ENCODE measurements around the gene ACSS1.

Gene ACSS1

DNA sequence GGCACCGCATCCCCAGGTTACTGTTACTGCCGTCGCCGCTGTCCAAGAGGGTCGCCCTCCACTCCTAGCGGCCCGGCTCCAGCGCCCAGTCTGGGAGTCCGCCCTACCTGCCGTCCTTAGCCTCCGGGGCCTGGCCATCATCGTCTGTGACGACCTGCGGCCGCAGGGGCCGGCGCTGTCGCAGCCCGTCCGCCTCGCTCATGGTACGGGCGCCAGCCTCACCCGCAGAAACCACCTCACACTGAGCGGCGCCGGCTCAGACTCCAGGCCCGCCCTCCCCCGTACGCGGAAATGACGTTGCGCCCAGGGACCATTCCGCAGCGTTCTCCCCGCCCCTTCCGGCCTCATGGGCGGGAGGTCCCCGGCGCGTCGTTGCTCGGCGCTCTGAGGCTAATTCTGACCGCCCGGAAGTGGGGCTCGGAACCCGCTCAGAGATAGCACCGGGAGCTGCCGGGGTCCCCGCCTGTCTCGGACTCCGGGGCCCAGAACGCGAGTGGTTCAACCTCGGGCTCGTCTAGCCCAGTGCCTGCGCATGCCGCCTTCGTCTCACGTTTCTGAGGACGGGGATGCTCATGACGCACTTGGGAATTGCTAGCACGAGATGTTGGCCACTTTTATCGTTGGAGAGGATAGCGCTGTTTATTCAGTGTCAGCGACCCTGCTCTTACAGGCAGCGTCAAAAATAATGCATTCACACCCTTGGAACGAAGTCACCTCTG, 65.3 kb downstream of the ACSS1 start, which contains the start of gene APMAP:
APMAP (minus strand) TSS at position 265 of the 719 bp plus-strand sequence; CDS start at position 202, 63 bp downstream.
- ATAC-seq: peak; percentile 96 to 97

DNA sequence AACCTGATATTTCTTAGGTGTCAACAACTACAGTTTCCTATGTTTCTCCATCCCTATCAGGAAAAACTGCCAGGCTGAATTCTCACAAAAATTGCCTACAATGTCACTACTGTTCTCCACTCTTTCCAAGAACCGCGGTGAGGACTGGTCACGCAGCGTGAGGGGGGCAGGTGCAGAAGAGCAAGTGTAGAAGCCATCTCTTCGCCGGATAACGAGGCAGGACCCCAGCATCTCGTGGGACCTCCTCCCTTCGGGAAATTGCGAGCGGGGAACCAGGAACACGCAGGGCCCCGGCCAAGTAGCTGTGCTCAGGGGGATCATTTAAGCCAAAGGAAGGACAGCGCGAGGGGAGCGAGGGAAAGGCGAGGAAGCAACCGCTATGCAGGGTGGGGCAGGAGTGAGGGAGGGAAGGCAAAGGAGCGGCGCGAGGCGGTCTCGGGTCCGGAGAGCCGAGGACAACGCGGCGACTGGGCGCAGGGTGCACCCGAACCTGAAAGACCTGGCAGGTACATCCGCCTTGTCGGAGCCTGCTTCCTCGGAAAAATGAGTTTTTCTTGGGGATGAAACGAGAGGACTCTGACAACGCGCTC, 65.9 kb downstream of the ACSS1 start:
- peak; percentile 5 for ATAC-seq

DNA sequence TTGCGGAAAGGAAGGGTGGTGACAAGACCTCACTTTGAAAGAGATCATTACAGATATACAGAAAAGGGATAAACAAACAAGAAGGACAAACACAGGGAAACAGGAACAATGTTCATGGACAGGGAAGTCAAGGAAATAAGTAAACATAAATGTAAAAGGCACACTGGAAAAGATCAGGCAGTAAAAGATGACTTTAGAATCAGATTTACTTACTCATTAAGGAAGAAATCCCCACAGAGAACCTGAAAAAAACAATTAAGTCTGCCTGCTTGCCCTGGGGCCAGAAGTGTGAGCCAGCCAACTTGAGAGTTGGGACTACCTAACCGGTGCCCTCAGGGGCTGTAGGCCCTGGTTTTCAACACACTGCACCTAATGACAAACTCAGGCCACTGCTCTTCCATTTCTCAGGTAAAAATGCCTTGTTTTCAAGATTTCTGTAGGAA, 67.1 kb downstream of the ACSS1 start:
- ATAC-seq: no peak

DNA sequence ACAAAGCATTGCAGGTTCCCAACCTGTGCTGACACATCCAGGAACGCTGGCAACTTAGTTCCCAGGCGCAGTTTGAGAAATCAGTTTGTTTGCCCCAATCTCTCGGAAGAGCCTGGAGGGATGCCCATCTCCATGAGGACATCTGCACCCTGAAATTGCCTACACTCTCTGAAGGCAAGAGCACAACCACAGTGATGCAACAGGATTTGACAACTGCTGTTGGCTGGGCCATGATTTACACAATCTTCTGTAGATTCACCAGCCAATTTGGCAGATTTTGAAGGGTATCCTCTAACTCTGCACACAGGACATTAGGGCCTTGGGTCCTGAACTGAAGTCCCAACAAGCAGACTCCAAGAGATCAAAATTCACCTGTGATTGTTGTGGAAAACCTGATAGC, 68.8 kb downstream of the ACSS1 start:
- no peak for ATAC-seq

DNA sequence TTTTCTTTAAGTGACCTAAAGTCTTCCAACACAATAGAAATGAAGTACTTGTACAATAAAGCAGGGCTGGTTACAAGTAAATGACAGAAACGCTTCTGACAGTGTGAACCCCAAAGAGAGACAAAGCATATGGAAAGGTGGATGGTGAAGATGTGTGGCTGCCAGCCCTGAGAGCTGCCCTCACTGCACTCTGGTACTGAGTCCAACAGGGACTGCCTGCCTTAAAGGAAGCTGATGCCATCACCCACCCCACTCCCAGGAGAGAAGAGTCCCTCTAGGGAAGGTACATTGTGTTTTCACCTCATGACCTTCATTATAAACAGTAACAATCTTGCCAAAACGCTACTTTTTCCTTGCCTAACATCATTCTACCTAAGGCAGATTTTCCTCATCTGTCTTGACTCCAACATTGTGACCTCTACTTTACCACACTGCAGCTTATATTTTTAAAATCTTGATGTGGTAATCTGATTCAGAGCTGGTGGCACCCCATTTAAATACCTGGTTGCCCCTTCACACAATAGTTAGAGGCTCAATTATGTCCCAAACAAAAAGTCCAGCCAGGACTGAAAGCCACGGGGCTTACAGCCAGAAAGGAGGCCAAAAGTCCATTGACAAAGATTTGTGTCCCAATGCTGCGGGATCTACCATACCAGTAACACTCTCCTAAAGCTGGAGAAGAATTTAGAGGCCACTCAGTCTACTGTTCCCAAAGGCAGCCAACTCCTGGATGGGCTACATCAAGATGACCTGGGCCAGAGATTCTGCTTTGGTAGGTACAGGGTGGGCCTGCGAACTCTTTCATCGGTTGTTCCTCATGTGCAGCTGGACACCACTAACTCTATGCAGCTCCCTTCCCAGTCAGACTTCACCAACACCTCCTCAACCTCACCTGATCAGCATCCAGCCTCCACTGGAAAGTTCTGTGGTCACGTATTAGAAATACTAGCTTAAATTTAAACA, 69.8 kb downstream of the ACSS1 start:
- ATAC-seq: no peak

DNA sequence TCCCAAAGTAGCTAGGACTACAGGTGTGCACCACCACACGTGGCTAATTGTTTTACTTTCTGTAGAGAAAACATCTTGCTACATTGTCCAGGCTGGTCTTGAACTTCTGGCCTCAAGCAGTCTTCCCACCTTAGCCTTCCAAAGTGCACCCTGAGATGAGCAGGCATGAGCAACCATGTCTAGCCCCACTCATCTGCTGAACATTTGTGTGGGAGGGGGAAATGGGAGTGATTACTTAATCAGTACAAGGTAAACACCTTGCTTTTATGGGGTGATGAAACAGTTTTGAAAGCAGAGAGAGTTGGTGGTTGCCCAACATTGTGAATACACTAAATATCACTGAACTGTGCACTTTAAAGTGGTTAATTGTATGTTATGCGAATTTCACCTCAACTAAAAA, 70.7 kb downstream of the ACSS1 start:
- ATAC-seq: peak; percentile 51 to 61

DNA sequence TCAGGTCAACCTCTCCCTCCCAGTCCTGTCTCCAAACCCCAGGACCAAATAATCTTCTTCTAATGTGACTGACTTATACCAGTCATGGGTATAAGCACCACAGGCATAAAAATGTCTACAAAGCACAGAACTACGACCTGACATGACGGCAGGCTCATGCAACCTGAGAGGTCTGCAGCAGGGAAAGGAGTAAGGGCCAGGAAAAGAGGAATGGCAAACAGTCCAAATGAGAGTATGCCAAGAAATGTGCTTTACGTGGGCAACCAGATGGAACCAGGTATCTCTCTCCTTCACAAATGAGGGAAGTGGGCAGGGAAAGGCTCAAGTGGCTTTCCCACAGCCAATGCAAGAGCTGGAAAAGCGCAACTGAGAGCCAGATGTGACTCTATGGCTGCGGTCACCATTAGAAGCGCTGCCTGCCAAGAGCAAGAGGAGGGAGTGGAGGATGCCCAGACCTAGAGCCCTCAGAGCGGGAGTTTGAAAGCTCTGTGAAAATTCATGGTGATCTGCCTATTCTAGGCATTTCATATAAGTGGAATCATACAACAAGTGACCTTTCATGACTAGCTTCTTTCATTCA, 71.4 kb downstream of the ACSS1 start:
- ATAC-seq: no peak

DNA sequence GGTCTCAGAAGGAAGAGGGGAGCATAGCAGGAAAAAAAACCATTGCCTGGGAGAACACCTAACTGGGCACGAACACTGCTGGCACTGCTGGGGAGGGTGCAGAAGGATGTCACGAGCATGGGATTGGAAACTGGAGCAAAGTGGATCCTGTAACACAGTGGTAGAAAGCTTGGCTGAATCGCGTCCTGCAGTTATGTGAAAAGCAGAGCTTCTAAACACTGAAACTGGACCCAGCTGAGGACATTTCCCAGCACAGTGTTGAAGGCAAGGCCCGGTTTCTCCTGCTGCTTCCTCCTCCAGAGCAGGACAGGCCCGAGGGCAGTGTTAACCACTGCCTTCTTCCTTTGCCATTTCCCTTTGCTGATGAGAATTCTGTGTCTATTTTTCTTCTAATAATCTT, 72.1 kb downstream of the ACSS1 start:
- ATAC-seq: no peak

DNA sequence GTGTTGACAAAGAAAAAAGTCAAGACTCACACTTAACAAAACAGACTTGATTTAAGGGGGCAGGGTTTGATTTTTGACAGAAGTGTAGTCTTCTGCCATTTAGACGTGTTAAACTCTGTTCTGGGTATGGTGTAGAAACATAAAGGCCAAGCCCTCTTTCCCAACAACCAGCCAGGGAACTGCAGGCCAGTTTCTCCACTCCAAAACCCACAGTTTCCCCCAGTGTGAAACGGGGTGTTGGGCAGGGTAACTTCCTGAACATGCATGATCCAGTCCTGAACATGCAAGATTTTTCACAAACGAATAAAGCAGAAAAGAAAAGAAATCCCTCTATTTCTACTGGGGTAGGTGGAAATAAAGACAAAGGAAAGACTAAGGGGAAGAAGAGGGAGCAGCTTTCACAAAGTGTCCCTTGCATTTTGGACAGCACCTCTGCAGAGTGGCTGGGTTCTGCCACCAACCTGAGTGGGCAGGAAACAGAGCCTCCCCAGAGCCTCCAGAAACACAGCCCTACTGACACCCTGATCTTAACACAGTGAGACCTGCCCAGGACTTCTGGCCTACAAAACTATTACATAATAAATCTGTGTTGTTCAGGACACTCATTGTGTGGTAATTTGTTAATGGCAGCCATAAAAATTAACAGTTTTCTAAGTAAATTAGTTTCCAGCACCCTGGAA, 72.8 kb downstream of the ACSS1 start:
- ATAC-seq: no peak

DNA sequence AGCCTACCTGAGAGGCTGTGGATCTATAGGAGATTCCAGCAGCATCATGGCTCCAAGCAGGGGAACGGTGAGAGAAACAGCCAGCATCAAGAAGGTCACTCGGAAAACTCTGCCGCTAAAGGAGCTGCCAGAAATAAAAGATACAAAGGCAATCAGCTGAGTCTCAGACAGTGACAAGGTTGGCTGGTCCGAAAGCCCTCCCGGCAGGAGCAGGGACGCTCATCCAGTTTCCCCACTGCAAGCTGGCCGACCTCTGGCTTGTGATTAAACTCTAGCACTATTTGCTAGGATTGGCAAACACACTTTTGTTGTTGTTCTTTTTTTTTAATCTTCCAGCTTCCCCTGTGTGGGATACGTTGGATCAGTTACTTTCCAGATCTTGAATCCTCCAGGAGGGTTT, 74.0 kb downstream of the ACSS1 start:
- ATAC-seq: no peak

DNA sequence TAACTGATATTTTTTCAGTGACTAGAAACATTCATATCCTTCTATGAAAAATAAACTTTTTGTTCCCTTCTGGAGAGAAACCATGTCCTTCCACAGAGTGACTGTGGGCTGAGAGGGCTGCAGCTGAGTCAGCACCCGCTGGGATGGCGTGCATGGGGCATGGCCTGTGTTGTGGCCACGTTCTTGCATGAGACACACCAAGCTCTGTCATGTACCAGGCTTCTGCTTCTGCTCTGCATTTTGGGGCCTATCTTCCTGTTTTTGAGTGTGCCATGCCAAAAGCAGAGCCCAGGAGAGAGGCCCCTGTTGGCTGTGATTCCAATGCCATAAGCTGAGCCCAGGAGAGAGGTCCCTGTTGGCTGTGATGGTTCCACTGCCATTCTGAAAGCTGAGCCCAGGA, 76.1 kb downstream of the ACSS1 start:
- ATAC-seq: no peak

DNA sequence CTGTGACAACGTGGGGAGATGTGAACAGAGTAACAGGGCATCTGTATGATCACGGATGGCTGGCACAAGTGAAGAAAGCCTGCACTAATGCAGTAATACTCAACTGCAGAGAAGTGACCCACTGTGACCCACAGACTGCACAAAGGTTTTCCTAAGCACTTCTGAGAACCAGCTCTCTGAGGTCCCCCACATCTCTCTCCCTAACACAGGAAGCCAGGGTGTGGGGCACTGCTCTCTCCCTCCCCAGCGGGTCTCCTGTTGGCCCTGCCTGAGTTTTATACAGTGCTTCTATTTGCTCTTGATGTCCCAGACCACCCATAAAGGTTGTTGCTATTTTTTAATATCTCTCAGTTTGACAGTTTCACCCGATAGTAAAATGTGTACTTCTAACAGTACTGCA, 76.7 kb downstream of the ACSS1 start:
- no peak for ATAC-seq

DNA sequence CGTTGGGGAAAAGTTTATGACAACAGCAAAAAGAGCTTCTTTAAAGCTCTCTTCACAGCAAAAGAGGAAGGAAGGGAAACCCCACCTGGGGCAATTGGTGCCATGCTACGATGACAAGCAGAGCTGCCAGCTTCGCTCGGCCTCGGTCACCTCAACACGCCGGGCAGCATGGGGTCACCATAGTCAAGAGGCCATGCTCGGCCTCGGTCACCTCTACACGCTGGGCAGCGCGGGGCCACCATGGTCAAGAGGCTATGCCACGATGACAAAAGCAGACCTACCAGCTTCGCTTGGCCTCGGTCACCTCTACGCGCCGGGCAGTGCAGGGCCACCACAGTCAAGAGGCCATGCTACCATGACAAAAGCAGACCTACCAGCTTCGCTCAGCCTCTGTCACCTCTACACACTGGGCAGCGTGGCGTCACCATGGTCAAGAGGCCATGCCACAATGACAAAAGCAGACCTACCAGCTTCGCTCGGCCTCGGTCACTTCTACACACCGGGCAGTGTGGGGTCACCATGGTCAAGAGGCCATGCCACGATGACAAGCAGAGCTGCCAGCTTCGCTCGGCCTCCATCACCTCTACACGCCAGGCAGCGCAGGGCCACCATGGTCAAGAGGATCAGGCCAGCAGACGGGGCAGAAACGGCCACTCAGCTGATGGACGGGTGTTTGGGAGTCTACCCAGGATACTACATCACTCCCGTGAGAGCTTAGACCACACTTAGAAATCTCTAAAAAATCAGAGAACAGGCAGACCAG, 77.5 kb downstream of the ACSS1 start:
- no peak for ATAC-seq

DNA sequence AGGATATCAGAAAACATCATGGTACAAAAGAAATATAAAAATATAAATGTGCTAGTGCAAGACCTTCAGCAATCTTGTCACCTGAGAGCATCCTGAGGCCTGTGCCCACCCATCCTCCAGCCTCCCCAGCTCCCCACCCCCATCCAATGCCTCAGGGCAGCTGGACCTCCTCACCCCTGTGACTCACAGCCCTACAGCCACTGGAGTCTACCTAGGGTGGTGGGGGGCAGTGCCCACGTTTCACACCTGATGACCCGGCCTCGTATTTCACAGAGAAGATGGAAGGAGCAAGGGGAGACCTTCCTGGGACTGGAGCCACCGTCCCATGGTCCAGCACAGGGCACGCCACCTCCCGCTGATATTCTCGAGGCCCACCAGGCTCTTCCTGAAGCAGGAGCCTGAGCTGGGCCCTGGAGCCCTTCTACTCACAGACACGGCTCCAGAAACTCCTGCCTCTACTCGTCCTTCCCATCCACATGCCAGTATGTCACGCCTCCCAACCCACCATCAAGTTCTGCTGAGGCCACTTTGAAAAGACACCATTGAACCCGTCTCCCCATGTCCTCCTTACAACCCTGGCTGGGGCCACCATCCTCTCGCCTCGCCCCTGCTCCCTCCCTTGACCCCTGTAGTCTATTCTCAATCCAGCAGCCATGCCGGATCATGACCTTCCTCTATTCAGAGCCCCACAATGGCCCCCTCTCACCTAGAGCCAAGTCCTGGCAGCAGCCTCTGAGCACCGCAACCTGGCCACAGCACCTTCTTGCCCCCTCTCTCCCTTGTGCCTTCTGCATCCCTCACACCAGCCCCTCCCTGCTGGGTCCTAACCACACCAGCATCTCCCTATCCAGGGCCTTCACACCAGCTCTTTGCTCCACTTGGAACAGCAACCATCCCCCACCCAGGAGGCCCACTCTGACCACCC, 78.6 kb downstream of the ACSS1 start:
- ATAC-seq: no peak

DNA sequence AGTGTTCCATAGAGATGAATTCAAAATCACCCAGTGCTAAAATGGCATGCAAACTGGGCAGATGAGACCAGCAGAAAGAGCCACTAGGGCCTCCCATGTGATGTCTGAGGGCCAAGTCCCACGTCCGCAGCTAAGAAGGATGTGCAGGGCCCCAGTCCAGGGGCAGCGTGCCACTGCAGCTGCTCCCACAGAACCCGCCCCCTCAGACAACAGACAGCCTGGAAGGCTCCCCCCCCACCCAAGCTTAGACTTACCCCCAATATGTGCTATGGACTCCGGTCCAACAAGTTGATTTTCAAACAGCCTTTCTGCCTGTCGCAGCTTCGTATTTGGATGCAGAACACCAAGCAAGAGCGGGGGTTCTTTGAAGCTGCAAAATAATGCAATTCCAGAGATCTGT, 79.4 kb downstream of the ACSS1 start:
- ATAC-seq: no peak

DNA sequence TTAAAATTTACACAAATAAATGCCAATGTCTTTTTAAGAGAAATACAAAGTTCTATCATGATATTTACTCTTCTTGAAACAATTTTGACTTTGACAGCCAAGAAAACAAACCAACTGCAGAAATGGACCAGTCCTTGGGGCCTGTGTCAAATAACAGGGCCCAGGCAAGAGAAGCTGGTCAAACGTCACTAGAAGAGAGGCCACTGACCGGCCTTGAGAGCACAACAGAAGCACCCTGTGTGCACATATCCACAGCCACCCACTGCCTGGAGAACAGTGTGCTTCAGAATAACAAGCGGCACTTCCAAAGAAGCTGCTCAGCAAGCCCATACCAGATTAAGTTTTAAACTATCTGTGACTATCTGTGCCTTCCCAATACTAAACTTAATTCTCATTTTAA, 80.1 kb downstream of the ACSS1 start:
- no peak for ATAC-seq

DNA sequence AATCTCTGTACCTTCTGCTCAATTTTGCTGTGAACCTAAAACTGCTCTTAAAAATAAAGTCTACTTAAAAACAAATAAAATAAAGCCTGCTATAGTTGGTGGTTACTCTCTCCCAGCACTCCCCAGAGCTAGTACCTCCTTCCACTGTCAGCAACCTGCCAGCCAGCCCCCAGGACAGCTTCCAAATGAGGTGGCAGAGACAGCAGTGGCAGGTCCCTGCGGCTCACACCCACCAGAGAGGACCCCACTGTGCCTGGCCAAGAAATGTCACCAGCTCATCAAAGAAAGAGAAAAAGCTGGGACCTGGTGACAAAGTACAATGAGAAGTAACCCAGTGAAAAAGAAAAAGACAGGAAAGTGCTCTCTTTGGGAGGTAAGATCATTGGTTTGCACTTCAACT, 80.6 kb downstream of the ACSS1 start:
- ATAC-seq: no peak

DNA sequence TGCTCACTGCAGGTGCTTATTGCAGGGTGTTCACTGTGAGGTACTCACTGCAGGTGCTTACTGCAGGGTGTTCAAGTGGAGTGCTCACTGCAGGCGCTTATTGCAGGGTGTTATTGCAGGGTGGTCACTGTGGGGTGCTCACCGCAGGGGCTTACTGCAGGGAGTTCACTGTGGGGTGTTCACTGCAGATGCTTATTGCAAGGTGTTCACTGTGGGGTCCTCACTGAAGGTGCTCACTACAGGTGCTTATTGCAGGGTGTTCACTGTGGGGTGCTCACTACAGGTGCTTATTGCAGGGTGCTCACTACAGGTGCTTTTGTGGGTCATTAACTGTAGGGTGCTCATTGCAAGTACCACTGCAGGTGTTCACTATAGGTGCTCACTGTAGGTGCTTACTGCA, 85.6 kb downstream of the ACSS1 start:
- ATAC-seq: no peak

DNA sequence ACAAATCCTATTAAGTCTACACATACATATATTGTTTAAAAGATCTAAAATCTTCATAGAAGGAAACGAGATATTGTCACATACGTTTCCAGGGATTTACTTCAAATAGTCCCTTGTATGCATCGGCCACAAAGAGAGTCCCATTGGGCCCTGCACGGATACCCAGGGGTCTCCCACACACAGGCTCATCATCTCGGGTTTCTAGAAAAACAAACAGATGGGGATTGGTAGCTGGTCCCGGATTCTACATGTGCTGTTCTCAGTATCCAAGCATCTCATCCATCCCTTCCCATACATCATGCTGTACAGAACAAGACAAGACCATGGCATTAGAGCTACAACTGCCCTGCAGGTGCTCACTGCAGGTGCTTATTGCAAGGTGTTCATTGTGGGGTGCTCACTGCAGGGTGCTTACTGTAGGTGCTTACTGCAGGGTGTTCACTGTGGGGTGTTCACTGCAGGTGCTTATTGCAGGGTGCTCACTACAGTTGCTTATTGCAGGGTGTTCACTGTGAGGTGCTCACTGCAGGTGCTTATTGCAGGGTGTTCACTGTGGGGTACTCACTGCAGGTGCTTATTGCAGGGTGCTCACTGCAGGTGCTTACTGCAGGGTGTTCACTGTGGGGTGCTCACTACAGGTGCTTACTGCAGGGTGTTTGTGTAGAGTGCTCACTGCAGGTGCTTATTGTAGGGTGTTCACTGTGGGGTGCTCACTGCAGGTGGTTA, 86.4 kb downstream of the ACSS1 start:
- ATAC-seq: no peak

DNA sequence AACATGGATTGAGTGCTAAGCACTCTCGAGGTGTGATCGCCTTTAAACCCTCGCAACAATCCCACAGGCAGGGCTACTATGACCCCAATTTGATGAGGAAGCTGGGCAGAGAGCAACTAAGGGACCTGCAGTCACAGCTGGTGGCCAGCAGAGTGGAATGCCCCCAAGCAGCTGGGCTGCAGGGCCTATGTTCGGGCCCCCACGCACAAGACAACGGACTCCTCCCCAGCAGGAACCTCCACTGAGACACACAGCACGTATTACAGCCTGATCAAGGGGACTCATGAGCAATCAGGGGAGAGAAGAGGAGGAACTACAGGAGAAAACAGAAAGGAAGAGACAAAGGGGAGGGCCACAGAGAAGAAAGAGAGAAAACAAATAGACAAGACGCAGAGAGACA, 87.2 kb downstream of the ACSS1 start:
- no peak for ATAC-seq
